Activated naive CD8-positive, alpha-beta T cell treated with anti-CD3 and anti-CD28 coated beads, Interleukin-2, amount 50 U/mL, for 24 hours (primary cell): ENCODE measurements around the gene HIP1R.

Experiments used
- ATAC-seq: fragments of 150-1000 bp; cut with Tn5 transposase; one replicate; pipeline ENCODE4 v1.10.0; 2021
- DNase-seq: peaks from one replicate; pipeline ENCODE4 v3.0.0; 2021
- H3K27ac Mint-ChIP-seq: one replicate; pipeline ENCODE4 v1.8.0; 2021; ENCODE audit warnings: mild to moderate bottlenecking, mixed read lengths
- H3K27me3 Mint-ChIP-seq: one replicate; pipeline ENCODE4 v1.8.0; 2021; ENCODE audit warnings: mixed read lengths
- H3K36me3 Mint-ChIP-seq: one replicate; pipeline ENCODE4 v1.8.0; 2021; ENCODE audit warnings: low read depth, mixed read lengths
- H3K4me1 Mint-ChIP-seq: one replicate; pipeline ENCODE4 v1.8.0; 2021; ENCODE audit warnings: mixed read lengths
- H3K4me3 Mint-ChIP-seq: one replicate; pipeline ENCODE4 v1.8.0; 2021; ENCODE audit warnings: mild to moderate bottlenecking, moderate library complexity, mixed read lengths
- H3K9me3 Mint-ChIP-seq: one replicate; pipeline ENCODE4 v1.8.0; 2021; ENCODE audit warnings: mixed read lengths

The HIP1R gene

GRCh38 chr12:122841544-122842321 lies 6.5 kb downstream of the HIP1R start:
- Mint-ChIP-seq H3K9me3 (no peaks in the 10 kb centered on the region), H3K4me3 (no peak overlapping the region), H3K4me1 (peaks cover 39% of the 10 kb centered on the region), H3K27ac (no peak overlapping the region), H3K27me3 (no peaks in the 10 kb centered on the region), H3K36me3 (no peaks in the 10 kb centered on the region)
- DNase-seq, result no peak
- no peak for ATAC-seq

GRCh38 chr12:122842505-122843405 lies 7.5 kb downstream of the HIP1R start:
- no peaks in the 10 kb centered on the region for H3K36me3 Mint-ChIP-seq
- ATAC-seq (no peak), DNase-seq (no peak)
- peaks cover 28% of the 10 kb centered on the region for H3K4me1 Mint-ChIP-seq
- no peaks in the 10 kb centered on the region for H3K9me3 Mint-ChIP-seq
- no peaks in the 10 kb centered on the region for H3K27me3 Mint-ChIP-seq
- H3K27ac Mint-ChIP-seq, result no peak overlapping the region
- no peak overlapping the region for H3K4me3 Mint-ChIP-seq

GRCh38 chr12:122843455-122843854 lies 8.2 kb downstream of the HIP1R start:
- Mint-ChIP-seq H3K36me3 (no peaks in the 10 kb centered on the region), H3K4me1 (peaks cover 22% of the 10 kb centered on the region), H3K27ac (no peak overlapping the region), H3K27me3 (no peaks in the 10 kb centered on the region), H3K9me3 (no peaks in the 10 kb centered on the region), H3K4me3 (no peak overlapping the region)
- ATAC-seq (no peak), DNase-seq (no peak)

- DNase-seq, result no peak
- Mint-ChIP-seq H3K9me3 (no peaks in the 10 kb centered on the region), H3K27me3 (no peaks in the 10 kb centered on the region), H3K27ac (no peak overlapping the region), H3K4me3 (no peak overlapping the region), H3K36me3 (no peaks in the 10 kb centered on the region), H3K4me1 (peaks cover 16% of the 10 kb centered on the region)
- no peak for ATAC-seq
These were observed 9.2 kb downstream of the HIP1R start for GRCh38 chr12:122844366-122844971.

GRCh38 chr12:122845041-122845864 lies 10.0 kb downstream of the HIP1R start:
- Mint-ChIP-seq H3K27ac (no peak overlapping the region), H3K9me3 (no peaks in the 10 kb centered on the region), H3K4me3 (no peak overlapping the region), H3K36me3 (no peaks in the 10 kb centered on the region), H3K4me1 (peaks cover 10% of the 10 kb centered on the region), H3K27me3 (no peaks in the 10 kb centered on the region)
- DNase-seq (no peak), ATAC-seq (no peak)

- DNase-seq (no peak), ATAC-seq (no peak)
- no peaks in the 10 kb centered on the region for H3K27me3 Mint-ChIP-seq
- H3K27ac Mint-ChIP-seq, result no peak overlapping the region
- H3K36me3 Mint-ChIP-seq, result no peaks in the 10 kb centered on the region
- H3K9me3 Mint-ChIP-seq, result no peaks in the 10 kb centered on the region
- peaks cover 7% of the 10 kb centered on the region for H3K4me1 Mint-ChIP-seq
- H3K4me3 Mint-ChIP-seq, result no peak overlapping the region
These were observed 10.8 kb downstream of the HIP1R start for GRCh38 chr12:122845865-122846621.

GRCh38 chr12:122846622-122847515 lies 11.6 kb downstream of the HIP1R start:
- no peak overlapping the region for H3K4me3 Mint-ChIP-seq
- no peaks in the 10 kb centered on the region for H3K9me3 Mint-ChIP-seq
- H3K4me1 Mint-ChIP-seq, result peaks cover 5% of the 10 kb centered on the region
- DNase-seq (no peak), ATAC-seq (no peak)
- no peaks in the 10 kb centered on the region for H3K27me3 Mint-ChIP-seq
- H3K36me3 Mint-ChIP-seq, result no peaks in the 10 kb centered on the region
- H3K27ac Mint-ChIP-seq, result no peak overlapping the region

- ATAC-seq, result no peak
These were observed 12.2 kb downstream of the HIP1R start for GRCh38 chr12:122847516-122847836.

GRCh38 chr12:122847921-122848421 lies 12.7 kb downstream of the HIP1R start:
- ATAC-seq, result no peak
- no peaks in the 10 kb centered on the region for H3K36me3 Mint-ChIP-seq

More at GRCh38 chr12:122847516-122847836, 12.2 kb downstream of the HIP1R start:
- no peak for DNase-seq
- H3K27me3 Mint-ChIP-seq, result no peaks in the 10 kb centered on the region
- peaks cover 3% of the 10 kb centered on the region for H3K4me1 Mint-ChIP-seq
- no peaks in the 10 kb centered on the region for H3K9me3 Mint-ChIP-seq
- H3K36me3 Mint-ChIP-seq, result no peaks in the 10 kb centered on the region
- no peak overlapping the region for H3K27ac Mint-ChIP-seq
- H3K4me3 Mint-ChIP-seq, result no peak overlapping the region

GRCh38 chr12:122848471-122849351 lies 13.5 kb downstream of the HIP1R start:
- Mint-ChIP-seq H3K4me3 (no peak overlapping the region), H3K4me1 (peaks cover 3% of the 10 kb centered on the region), H3K27ac (no peak overlapping the region), H3K9me3 (no peaks in the 10 kb centered on the region), H3K36me3 (no peaks in the 10 kb centered on the region), H3K27me3 (no peaks in the 10 kb centered on the region)
- no peak for ATAC-seq
- DNase-seq, result no peak

More at GRCh38 chr12:122847921-122848421, 12.7 kb downstream of the HIP1R start:
- no peak for DNase-seq
- no peaks in the 10 kb centered on the region for H3K27me3 Mint-ChIP-seq
- H3K9me3 Mint-ChIP-seq, result no peaks in the 10 kb centered on the region
- no peak overlapping the region for H3K4me3 Mint-ChIP-seq
- H3K27ac Mint-ChIP-seq, result no peak overlapping the region
- peaks cover 3% of the 10 kb centered on the region for H3K4me1 Mint-ChIP-seq

GRCh38 chr12:122849352-122850047 lies 14.2 kb downstream of the HIP1R start:
- H3K27ac Mint-ChIP-seq, result no peak overlapping the region
- H3K4me1 Mint-ChIP-seq, result no peaks in the 10 kb centered on the region
- H3K36me3 Mint-ChIP-seq, result no peaks in the 10 kb centered on the region
- no peak overlapping the region for H3K4me3 Mint-ChIP-seq
- ATAC-seq (no peak), DNase-seq (no peak)
- no peaks in the 10 kb centered on the region for H3K27me3 Mint-ChIP-seq
- no peaks in the 10 kb centered on the region for H3K9me3 Mint-ChIP-seq

GRCh38 chr12:122850048-122850445 lies 14.8 kb downstream of the HIP1R start:
- Mint-ChIP-seq H3K4me1 (no peaks in the 10 kb centered on the region), H3K9me3 (no peaks in the 10 kb centered on the region), H3K27me3 (no peaks in the 10 kb centered on the region), H3K36me3 (no peaks in the 10 kb centered on the region), H3K4me3 (no peak overlapping the region), H3K27ac (no peak overlapping the region)
- no peak for DNase-seq
- ATAC-seq, result no peak
